HEK293 (cell line): ENCODE data around the gene CDH10.
A peak's percentile ranks its signal among the peaks of the same experiment; 100 is the strongest.

Experiments
- CTCF ChIA-PET: fragments of 350-600 bp; formaldehyde crosslinking; extraction: SDS; loops from one replicate; lab custom pipeline; 2021; ENCODE audit warnings: antibody characterized with exemption; lab: Yijun Ruan, JAX
- POLR2A ChIA-PET: fragments of 300-600 bp; formaldehyde crosslinking; extraction: SDS; loops from one replicate; lab custom pipeline; 2020; ENCODE audit warnings: antibody characterized with exemption, inconsistent platforms; lab: Yijun Ruan, JAX
- H3K27ac ChIP-seq: fragments of 200-500 bp; sonication (Bioruptor generic); 2 replicates; pipeline ENCODE4 v1.5.1; 2014; ENCODE audit warnings: low read depth, low read length, control low read depth, inconsistent platforms; ENCODE audit errors: extremely low read depth
- H3K36me3 ChIP-seq, 2 experiments: fragments of 200-500 bp in 1 of 2; sonication (Bioruptor generic) in 1 of 2; 1 replicate in 1 of 2; 2 replicates in 1 of 2; pipeline ENCODE4 v1.5.1; 2014 to 2017; ENCODE audit warnings: inconsistent platforms in 2 of 2, low read length in 2 of 2; ENCODE audit not compliant: control insufficient read depth in 2 of 2, insufficient read depth in 1 of 2
- H3K4me1 ChIP-seq: fragments of 200-500 bp; sonication (Bioruptor generic); 2 replicates; pipeline ENCODE4 v1.5.1; 2014; ENCODE audit warnings: mild to moderate bottlenecking, low read length, inconsistent platforms; ENCODE audit not compliant: control insufficient read depth, insufficient read depth
- H3K4me3 ChIP-seq: 2 replicates; pipeline ENCODE4 v1.5.1; 2011; ENCODE audit warnings: low read depth, mild to moderate bottlenecking, control low read depth, low read length, moderate library complexity
- H3K9me3 ChIP-seq: fragments of 200-500 bp; sonication (Bioruptor generic); 2 replicates; pipeline ENCODE4 v1.5.1; 2014; ENCODE audit warnings: low read depth, low read length, inconsistent platforms; ENCODE audit not compliant: control insufficient read depth, insufficient read depth
- AEBP2 ChIP-seq: fragments of 450-650 bp; formaldehyde crosslinking; IDR thresholded peaks from 2 replicates; pipeline ENCODE4 v1.5.1; 2016; ENCODE audit warnings: missing biosample characterization, missing genetic modification characterization, borderline replicate concordance
- GLI2 ChIP-seq: fragments of 450-650 bp; formaldehyde crosslinking; IDR thresholded peaks from 2 replicates; pipeline ENCODE4; 2017; ENCODE audit warnings: missing biosample characterization, missing genetic modification characterization, low read depth, borderline replicate concordance
- KLF7 ChIP-seq: fragments of 450-650 bp; formaldehyde crosslinking; IDR thresholded peaks from 2 replicates; pipeline ENCODE4 v1.5.1; 2016; ENCODE audit warnings: missing biosample characterization, missing genetic modification characterization, borderline replicate concordance
- PRDM1 ChIP-seq: fragments of 450-650 bp; formaldehyde crosslinking; IDR thresholded peaks from 2 replicates; pipeline ENCODE4; 2016; ENCODE audit warnings: missing biosample characterization, missing genetic modification characterization
- REST ChIP-seq: fragments of 450-650 bp; formaldehyde crosslinking; IDR thresholded peaks from 2 replicates; pipeline ENCODE4 v1.5.1; 2016; ENCODE audit warnings: missing biosample characterization, missing genetic modification characterization
- ZNF155 ChIP-seq: fragments of 450-650 bp; formaldehyde crosslinking; IDR thresholded peaks from 2 replicates; pipeline ENCODE4 v1.5.1; 2016; ENCODE audit warnings: missing biosample characterization, missing genetic modification characterization
- ZNF157 ChIP-seq: fragments of 450-650 bp; formaldehyde crosslinking; IDR thresholded peaks from 2 replicates; pipeline ENCODE4 v1.5.1; 2016; ENCODE audit warnings: missing biosample characterization, missing genetic modification characterization
- ZNF16 ChIP-seq: fragments of 450-650 bp; formaldehyde crosslinking; IDR thresholded peaks from 2 replicates; pipeline ENCODE4 v1.5.1; 2016; ENCODE audit warnings: low read depth, missing biosample characterization, missing genetic modification characterization
- ZNF174 ChIP-seq: fragments of 450-650 bp; formaldehyde crosslinking; IDR thresholded peaks from 2 replicates; pipeline ENCODE4 v1.5.0; 2017; ENCODE audit warnings: missing biosample characterization, mild to moderate bottlenecking, missing genetic modification characterization
- ZNF211 ChIP-seq: fragments of 450-650 bp; formaldehyde crosslinking; IDR thresholded peaks from 2 replicates; pipeline ENCODE4 v1.5.1; 2016; ENCODE audit warnings: low read depth, missing biosample characterization, missing genetic modification characterization
- ZNF292 ChIP-seq: fragments of 450-650 bp; formaldehyde crosslinking; IDR thresholded peaks from 2 replicates; pipeline ENCODE4 v1.5.1; 2016; ENCODE audit warnings: low read depth, missing biosample characterization, missing genetic modification characterization, borderline replicate concordance
- ZNF302 ChIP-seq: fragments of 450-650 bp; formaldehyde crosslinking; IDR thresholded peaks from 2 replicates; pipeline ENCODE4 v1.5.1; 2016; ENCODE audit warnings: missing biosample characterization, missing genetic modification characterization, low read depth
- ZNF311 ChIP-seq: fragments of 450-650 bp; formaldehyde crosslinking; IDR thresholded peaks from 2 replicates; pipeline ENCODE4 v1.5.1; 2017; ENCODE audit warnings: missing biosample characterization, missing genetic modification characterization, borderline replicate concordance
- ZNF37A ChIP-seq: fragments of 450-650 bp; IDR thresholded peaks from 2 replicates; pipeline ENCODE4 v1.5.1; 2018; ENCODE audit warnings: missing biosample characterization, missing genetic modification characterization
- ZNF548 ChIP-seq: fragments of 450-650 bp; formaldehyde crosslinking; IDR thresholded peaks from 2 replicates; pipeline ENCODE4 v1.5.1; 2016; ENCODE audit warnings: missing biosample characterization, missing genetic modification characterization
- ZNF549 ChIP-seq: fragments of 450-650 bp; IDR thresholded peaks from 2 replicates; pipeline ENCODE4 v1.5.1; 2018; ENCODE audit warnings: missing biosample characterization, missing genetic modification characterization, mild to moderate bottlenecking, inconsistent platforms, moderate library complexity
- ZNF580 ChIP-seq: fragments of 450-650 bp; formaldehyde crosslinking; IDR thresholded peaks from 2 replicates; pipeline ENCODE4 v1.5.1; 2016; ENCODE audit warnings: missing biosample characterization, missing genetic modification characterization
- ZNF701 ChIP-seq: fragments of 450-650 bp; formaldehyde crosslinking; IDR thresholded peaks from 2 replicates; pipeline ENCODE4 v1.5.1; 2016; ENCODE audit warnings: missing biosample characterization, missing genetic modification characterization
- ZNF76 ChIP-seq: fragments of 450-650 bp; formaldehyde crosslinking; IDR thresholded peaks from 2 replicates; pipeline ENCODE4; 2016; ENCODE audit warnings: low read depth, missing biosample characterization, missing genetic modification characterization, borderline replicate concordance
- ZNF776 ChIP-seq: fragments of 450-650 bp; formaldehyde crosslinking; IDR thresholded peaks from 2 replicates; pipeline ENCODE4 v1.5.0; 2017; ENCODE audit warnings: missing biosample characterization, missing genetic modification characterization, borderline replicate concordance
- ZNF830 ChIP-seq: fragments of 450-650 bp; IDR thresholded peaks from 2 replicates; pipeline ENCODE4 v1.5.0; 2018; ENCODE audit warnings: missing biosample characterization, missing genetic modification characterization, low read depth, mild to moderate bottlenecking, moderate library complexity
- ZSCAN4 ChIP-seq: fragments of 450-650 bp; formaldehyde crosslinking; IDR thresholded peaks from 2 replicates; pipeline ENCODE4 v1.5.1; 2017; ENCODE audit warnings: missing biosample characterization, missing genetic modification characterization
- TF ChIP-seq, protein P1 (sequence below): fragments of 450-650 bp; formaldehyde crosslinking; IDR thresholded peaks from 2 replicates; pipeline ENCODE4 v1.5.1; 2017; ENCODE audit warnings: missing biosample characterization, missing genetic modification characterization
- TF ChIP-seq, protein P2 (sequence below): fragments of 450-650 bp; formaldehyde crosslinking; IDR thresholded peaks from 2 replicates; pipeline ENCODE4 v1.5.1; 2017; ENCODE audit warnings: missing biosample characterization, missing genetic modification characterization

The CDH10 gene

DNA sequence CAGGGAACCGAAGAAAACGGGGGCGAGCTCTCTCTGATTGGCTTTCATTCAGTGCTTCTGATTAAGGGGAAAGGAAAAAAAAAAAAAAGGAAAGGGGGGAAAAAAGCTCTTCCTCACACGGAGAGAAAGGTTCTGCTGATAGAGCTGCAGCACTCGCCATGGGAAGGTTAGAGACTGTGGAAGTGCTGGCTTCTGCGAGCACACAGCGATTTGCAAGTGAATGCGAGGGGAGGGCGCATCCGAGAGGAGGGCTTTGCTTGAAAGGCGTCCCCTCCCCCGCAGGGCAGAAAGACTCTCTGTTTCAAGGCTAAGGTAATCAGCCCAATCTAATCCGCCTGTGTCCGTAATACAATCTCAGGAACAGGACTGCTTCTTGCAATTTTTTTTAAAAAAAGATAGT lies at the start of gene CDH10:
CDH10 (minus strand) TSS at position 218 of the 400 bp plus-strand sequence. CDS start 51,488 bp downstream, outside the sequence.
- Histone ChIP-seq H3K36me3 (no peaks in the 10 kb centered on the region), H3K4me3 (peak within 1 kb of the TSS; percentile 48), H3K4me1 (no peaks in the 10 kb centered on the region), H3K27ac (no peak within 1 kb of the TSS), H3K9me3 (no peaks in the 10 kb centered on the region)
- peak; percentile 77 for TF ChIP-seq PRDM1 (tag by site-specific recombination)
- no peak for TF ChIP-seq ZNF155 (tag by site-specific recombination)
- CTCF ChIA-PET: no interaction called here
- POLR2A ChIA-PET: no interaction called here

GRCh38 chr5:24693609-24694008 lies 48.8 kb upstream of the CDH10 start:
- TF ChIP-seq ZSCAN4 (tag by site-specific recombination) (no peak), REST (no peak), ZNF292 (no peak), ZNF157 (tag by site-specific recombination) (no peak), ZNF549 (no peak), ZNF76 (tag by site-specific recombination) (no peak), ZNF174 (tag by site-specific recombination) (no peak), GLI2 (no peak)
- H3K4me3 ChIP-seq: no peak overlapping the region
- H3K4me1 ChIP-seq: no peaks in the 10 kb centered on the region
- no peak overlapping the region for H3K27ac ChIP-seq
- ChIA-PET CTCF (no interaction called here), POLR2A (no interaction called here)
- no peaks in the 10 kb centered on the region for H3K9me3 ChIP-seq
- H3K36me3 ChIP-seq: no peaks in the 10 kb centered on the region

DNA sequence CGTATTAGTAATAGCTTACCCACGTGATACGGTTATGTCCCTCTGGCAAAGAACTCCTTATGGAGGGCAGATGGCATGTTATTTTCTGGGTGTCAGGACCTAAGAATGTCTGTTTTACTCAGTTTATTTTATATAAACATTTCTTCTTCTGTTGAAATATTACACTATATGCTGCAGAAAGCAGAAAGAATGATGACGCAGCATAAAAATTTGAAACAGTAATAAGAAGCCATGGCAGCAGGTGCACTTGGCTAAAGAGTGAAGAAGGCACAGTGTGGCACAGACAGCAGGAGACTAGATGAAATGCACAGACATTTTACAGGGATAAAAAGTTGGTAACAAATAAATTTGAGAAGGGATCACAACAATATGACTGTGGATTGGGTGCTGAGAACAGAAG lies 46.3 kb upstream of the CDH10 start:
- no peaks in the 10 kb centered on the region for H3K4me1 ChIP-seq
- H3K9me3 ChIP-seq: no peaks in the 10 kb centered on the region
- H3K36me3 ChIP-seq: no peaks in the 10 kb centered on the region
- no peak overlapping the region for H3K4me3 ChIP-seq
- CTCF ChIA-PET: no interaction called here
- no peak overlapping the region for H3K27ac ChIP-seq
- POLR2A ChIA-PET: no interaction called here
- no peak for TF ChIP-seq AEBP2 (tag by site-specific recombination)
- no peak for TF ChIP-seq ZNF776 (tag by site-specific recombination)
- no peak for TF ChIP-seq ZNF211
- TF ChIP-seq, protein P1, sequence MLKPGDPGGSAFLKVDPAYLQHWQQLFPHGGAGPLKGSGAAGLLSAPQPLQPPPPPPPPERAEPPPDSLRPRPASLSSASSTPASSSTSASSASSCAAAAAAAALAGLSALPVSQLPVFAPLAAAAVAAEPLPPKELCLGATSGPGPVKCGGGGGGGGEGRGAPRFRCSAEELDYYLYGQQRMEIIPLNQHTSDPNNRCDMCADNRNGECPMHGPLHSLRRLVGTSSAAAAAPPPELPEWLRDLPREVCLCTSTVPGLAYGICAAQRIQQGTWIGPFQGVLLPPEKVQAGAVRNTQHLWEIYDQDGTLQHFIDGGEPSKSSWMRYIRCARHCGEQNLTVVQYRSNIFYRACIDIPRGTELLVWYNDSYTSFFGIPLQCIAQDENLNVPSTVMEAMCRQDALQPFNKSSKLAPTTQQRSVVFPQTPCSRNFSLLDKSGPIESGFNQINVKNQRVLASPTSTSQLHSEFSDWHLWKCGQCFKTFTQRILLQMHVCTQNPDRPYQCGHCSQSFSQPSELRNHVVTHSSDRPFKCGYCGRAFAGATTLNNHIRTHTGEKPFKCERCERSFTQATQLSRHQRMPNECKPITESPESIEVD (tag by site-specific recombination): no peak
- no peak for TF ChIP-seq ZNF830
- no peak for TF ChIP-seq ZNF302 (tag by site-specific recombination)
- no peak for TF ChIP-seq ZNF580 (tag by site-specific recombination)
- no peak for TF ChIP-seq KLF7 (tag by site-specific recombination)
- TF ChIP-seq ZNF701 (tag by site-specific recombination): no peak
- no peak for TF ChIP-seq ZNF548 (tag by site-specific recombination)
- no peak for TF ChIP-seq ZNF311
- TF ChIP-seq, protein P2, sequence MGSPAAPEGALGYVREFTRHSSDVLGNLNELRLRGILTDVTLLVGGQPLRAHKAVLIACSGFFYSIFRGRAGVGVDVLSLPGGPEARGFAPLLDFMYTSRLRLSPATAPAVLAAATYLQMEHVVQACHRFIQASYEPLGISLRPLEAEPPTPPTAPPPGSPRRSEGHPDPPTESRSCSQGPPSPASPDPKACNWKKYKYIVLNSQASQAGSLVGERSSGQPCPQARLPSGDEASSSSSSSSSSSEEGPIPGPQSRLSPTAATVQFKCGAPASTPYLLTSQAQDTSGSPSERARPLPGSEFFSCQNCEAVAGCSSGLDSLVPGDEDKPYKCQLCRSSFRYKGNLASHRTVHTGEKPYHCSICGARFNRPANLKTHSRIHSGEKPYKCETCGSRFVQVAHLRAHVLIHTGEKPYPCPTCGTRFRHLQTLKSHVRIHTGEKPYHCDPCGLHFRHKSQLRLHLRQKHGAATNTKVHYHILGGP: no peak
- no peak for TF ChIP-seq ZNF37A (tag by site-specific recombination)
- no peak for TF ChIP-seq ZNF16 (tag by site-specific recombination)
